Testis (tissue), 2 donors: ENCODE data around the gene KLHL28.

Experiments used
- CTCF ChIP-seq, 3 experiments: fragments of 450-650 bp in 2 of 3; fragments of 200-600 bp in 1 of 3; sonication (generic) in 1 of 3; IDR thresholded peaks; one replicate each; pipeline ENCODE4 v1.5.1; 2016 to 2019; ENCODE audit warnings: antibody characterized with exemption in 3 of 3, mild to moderate bottlenecking in 2 of 3, moderate library complexity in 1 of 3
- POLR2A ChIP-seq: fragments of 450-650 bp; IDR thresholded peaks from one replicate; pipeline ENCODE4 v1.6.1; 2017; ENCODE audit warnings: antibody characterized with exemption, mild to moderate bottlenecking, moderate library complexity

GRCh38 chr14:44944107-44944506 lies 17.6 kb downstream of the KLHL28 start:
- TF ChIP-seq CTCF (IDR thresholded peaks at IDR 0.05) (no peak), POLR2A (no peak)
